GM10847 (cell line): ENCODE results near the gene UXS1.

ENCODE experiments used
- POLR2A ChIP-seq: IDR thresholded peaks from 2 replicates; pipeline ENCODE4 v1.6.1; 2011; ENCODE audit not compliant: insufficient read length; ENCODE audit errors: extremely low read depth

Gene UXS1

GRCh38 chr2:106193977-106194778 is at the start of gene UXS1:
Gene UXS1, minus strand, starts transcription at chr2:106194301. Its CDS starts 60 bp downstream, at chr2:106194241.
- TF ChIP-seq POLR2A = peak; percentile 57

GRCh38 chr2:106233350-106233706 is 39.2 kb upstream of the UXS1 start:
- no peak for TF ChIP-seq POLR2A

GRCh38 chr2:106232638-106233349 is 38.7 kb upstream of the UXS1 start:
- no peak for TF ChIP-seq POLR2A

GRCh38 chr2:106223347-106223746 is 29.2 kb upstream of the UXS1 start:
- TF ChIP-seq POLR2A = no peak

GRCh38 chr2:106219813-106220212 is 25.7 kb upstream of the UXS1 start:
- no peak for TF ChIP-seq POLR2A

- no peak for TF ChIP-seq POLR2A
These were observed 14.8 kb upstream of the UXS1 start for GRCh38 chr2:106208874-106209273.

- TF ChIP-seq POLR2A = no peak
These were observed 14.3 kb upstream of the UXS1 start for GRCh38 chr2:106208399-106208798.

GRCh38 chr2:106207246-106207645 is 13.1 kb upstream of the UXS1 start:
- no peak for TF ChIP-seq POLR2A

GRCh38 chr2:106205488-106205887 is 11.4 kb upstream of the UXS1 start:
- TF ChIP-seq POLR2A = no peak

- TF ChIP-seq POLR2A = no peak
These were observed 7.6 kb upstream of the UXS1 start for GRCh38 chr2:106201661-106202060.

- no peak for TF ChIP-seq POLR2A
These were observed 3.8 kb upstream of the UXS1 start for GRCh38 chr2:106197878-106198277.

GRCh38 chr2:106195981-106196380 is 1.9 kb upstream of the UXS1 start:
- no peak for TF ChIP-seq POLR2A

- no peak for TF ChIP-seq POLR2A
These were observed 1.4 kb upstream of the UXS1 start for GRCh38 chr2:106195456-106195855.

GRCh38 chr2:106193690-106193976 is 468 bp downstream of the UXS1 start:
- no peak for TF ChIP-seq POLR2A

- TF ChIP-seq POLR2A = no peak
These were observed 1.1 kb downstream of the UXS1 start for GRCh38 chr2:106192752-106193689.
